Karpas-422 (cell line): ENCODE data around the gene NEMP1. TPM values are rescaled to one million over a fixed set of nuclear protein-coding genes. Genes with fewer than 3 reads are reported as not detected.

Source experiments
- DNase-seq: peaks from one replicate; pipeline ENCODE4 v3.0.0-alpha.2; 2015
- H2AFZ ChIP-seq: fragments of 200-600 bp; sonication (generic); 2 replicates; pipeline ENCODE4 v1.6.1; 2014; ENCODE audit warnings: antibody characterized with exemption, low read length, mixed read lengths
- H3K27ac ChIP-seq: fragments of 200-600 bp; sonication (generic); 2 replicates; pipeline ENCODE4 v1.5.1; 2014; ENCODE audit warnings: mild to moderate bottlenecking, low read length, moderate library complexity
- H3K27me3 ChIP-seq: fragments of 200-600 bp; sonication (generic); 2 replicates; pipeline ENCODE4 v1.6.1; 2014; ENCODE audit warnings: low read length, mixed read lengths
- H3K36me3 ChIP-seq: fragments of 200-600 bp; sonication (generic); 2 replicates; pipeline ENCODE4 v1.6.1; 2014; ENCODE audit warnings: low read length, mixed read lengths; ENCODE audit not compliant: insufficient read depth
- H3K4me1 ChIP-seq: fragments of 200-600 bp; sonication (generic); 2 replicates; pipeline ENCODE4 v1.6.1; 2014; ENCODE audit warnings: mild to moderate bottlenecking, low read length, mixed read lengths
- H3K4me2 ChIP-seq: fragments of 200-600 bp; sonication (generic); 2 replicates; pipeline ENCODE4 v1.6.1; 2014; ENCODE audit warnings: low read length, low read depth, mild to moderate bottlenecking; ENCODE audit not compliant: poor library complexity, severe bottlenecking
- H3K4me3 ChIP-seq: fragments of 200-600 bp; sonication (generic); 2 replicates; pipeline ENCODE4 v1.5.1; 2014; ENCODE audit warnings: mild to moderate bottlenecking, antibody characterized with exemption, low read length, mixed read lengths
- H3K79me2 ChIP-seq: fragments of 200-600 bp; sonication (generic); 2 replicates; pipeline ENCODE4 v1.6.1; 2014; ENCODE audit warnings: mild to moderate bottlenecking, low read length, mixed read lengths
- H3K9ac ChIP-seq: fragments of 200-600 bp; sonication (generic); 2 replicates; pipeline ENCODE4 v1.6.0; 2014; ENCODE audit warnings: low read length
- H3K9me2 ChIP-seq: fragments of 200-600 bp; sonication (generic), shearing (Covaris generic); replicated peaks from 2 replicates; pipeline ENCODE4 v1.6.0; 2014; ENCODE audit warnings: mild to moderate bottlenecking, low read length, moderate library complexity; ENCODE audit not compliant: insufficient read depth
- H3K9me3 ChIP-seq: fragments of 300-700, 200-600 bp; sonication (generic); 2 replicates; pipeline ENCODE4 v1.6.1; 2014; ENCODE audit warnings: low read length, mixed read lengths
- H4K20me1 ChIP-seq: fragments of 200-600 bp; sonication (generic); 2 replicates; pipeline ENCODE4 v1.6.1; 2014; ENCODE audit warnings: mild to moderate bottlenecking, antibody characterized with exemption, low read length, low read depth; ENCODE audit not compliant: insufficient read depth
- total RNA-seq: library from RNA; depleted of rRNA; stranded (reverse); fragments of >200 nt; shearing (Covaris generic); gene quantifications from 2 replicates; pipeline ENCODE4 v1.2.3, GENCODE V29; 2014; ENCODE audit warnings: low replicate concordance

Gene NEMP1
- total RNA-seq, 1 experiment from 2014 or later, result 59.6 TPM

DNA sequence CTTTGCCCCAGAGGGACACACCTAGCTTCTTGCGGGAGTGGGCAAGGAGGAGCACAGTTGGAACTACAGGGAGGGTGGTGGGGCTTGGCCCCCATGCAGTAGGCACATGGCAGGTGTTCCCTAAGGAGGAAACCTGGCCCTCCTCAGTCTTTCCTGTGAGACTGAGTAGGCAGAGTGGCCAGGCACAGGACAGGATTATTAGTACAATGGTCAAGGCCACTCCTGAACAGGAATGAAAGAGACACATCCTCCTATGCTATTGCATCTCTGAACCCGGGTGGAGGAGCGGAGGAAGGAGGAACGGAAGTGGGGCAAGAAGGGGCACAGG is 29.5 kb downstream of the NEMP1 start:
- Histone ChIP-seq H3K79me2 (no peaks in the 10 kb centered on the region), H4K20me1 (no peaks in the 10 kb centered on the region), H3K27me3 (no peaks in the 10 kb centered on the region), H3K9me3 (no peaks in the 10 kb centered on the region), H3K4me1 (peaks cover 8% of the 10 kb centered on the region), H3K36me3 (no peaks in the 10 kb centered on the region), H3K27ac (no peak overlapping the region), H3K4me3 (no peak overlapping the region), H3K9me2 (no peaks in the 10 kb centered on the region), H3K4me2 (no peak overlapping the region), H2AFZ (no peak overlapping the region), H3K9ac (no peak overlapping the region)
- DNase-seq, result no peak

DNA sequence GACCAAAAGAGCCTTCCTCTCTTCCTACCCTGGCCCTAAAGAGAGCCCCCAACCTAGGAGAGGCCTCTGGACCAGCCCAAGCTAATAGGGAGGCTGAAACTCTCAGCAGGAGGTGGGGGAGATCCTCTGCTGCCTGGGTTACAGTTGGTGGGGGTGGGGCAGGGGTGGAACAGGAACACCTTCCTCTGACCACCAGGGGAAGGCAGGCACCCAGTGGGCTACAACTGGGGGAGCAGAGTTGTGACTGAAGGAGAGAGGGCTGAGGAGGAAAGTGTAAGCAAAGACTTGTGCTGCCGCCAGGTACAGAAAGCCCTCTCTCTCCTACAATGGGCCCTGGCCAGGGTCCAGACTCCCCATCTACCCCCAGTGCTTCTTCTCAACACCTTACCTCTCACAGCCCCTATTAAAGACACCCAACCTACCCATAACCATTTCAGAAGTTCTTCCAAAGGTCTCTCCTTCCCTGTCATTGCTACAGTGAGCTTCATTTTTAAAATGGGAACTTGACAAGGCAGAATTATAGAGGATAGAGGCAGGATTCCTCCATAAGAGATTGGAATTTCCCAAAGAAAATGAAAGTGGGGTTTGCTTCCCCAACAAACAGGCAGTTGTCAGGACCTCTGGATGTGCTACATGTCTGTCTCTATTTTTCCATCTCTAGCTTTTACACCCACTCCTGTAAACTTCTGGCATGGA is 30.0 kb downstream of the NEMP1 start:
- Histone ChIP-seq H3K4me3 (no peak overlapping the region), H3K27ac (no peak overlapping the region), H3K9me3 (no peaks in the 10 kb centered on the region), H4K20me1 (no peaks in the 10 kb centered on the region), H3K4me1 (peaks cover 8% of the 10 kb centered on the region), H3K27me3 (no peaks in the 10 kb centered on the region), H3K9me2 (no peaks in the 10 kb centered on the region), H3K4me2 (no peak overlapping the region), H2AFZ (no peak overlapping the region), H3K79me2 (no peaks in the 10 kb centered on the region), H3K9ac (no peak overlapping the region), H3K36me3 (no peaks in the 10 kb centered on the region)
- DNase-seq, result no peak

- Histone ChIP-seq H3K9ac (no peak overlapping the region), H3K9me3 (no peaks in the 10 kb centered on the region), H3K4me3 (no peak overlapping the region), H2AFZ (no peak overlapping the region), H3K36me3 (no peaks in the 10 kb centered on the region), H3K27ac (no peak overlapping the region), H3K9me2 (no peaks in the 10 kb centered on the region), H3K4me1 (peaks cover 8% of the 10 kb centered on the region), H4K20me1 (no peaks in the 10 kb centered on the region), H3K27me3 (no peaks in the 10 kb centered on the region), H3K79me2 (no peaks in the 10 kb centered on the region), H3K4me2 (no peak overlapping the region)
- DNase-seq, result no peak
Observed at GRCh38 chr12:57047981-57048380, 30.6 kb downstream of the NEMP1 start.

DNA sequence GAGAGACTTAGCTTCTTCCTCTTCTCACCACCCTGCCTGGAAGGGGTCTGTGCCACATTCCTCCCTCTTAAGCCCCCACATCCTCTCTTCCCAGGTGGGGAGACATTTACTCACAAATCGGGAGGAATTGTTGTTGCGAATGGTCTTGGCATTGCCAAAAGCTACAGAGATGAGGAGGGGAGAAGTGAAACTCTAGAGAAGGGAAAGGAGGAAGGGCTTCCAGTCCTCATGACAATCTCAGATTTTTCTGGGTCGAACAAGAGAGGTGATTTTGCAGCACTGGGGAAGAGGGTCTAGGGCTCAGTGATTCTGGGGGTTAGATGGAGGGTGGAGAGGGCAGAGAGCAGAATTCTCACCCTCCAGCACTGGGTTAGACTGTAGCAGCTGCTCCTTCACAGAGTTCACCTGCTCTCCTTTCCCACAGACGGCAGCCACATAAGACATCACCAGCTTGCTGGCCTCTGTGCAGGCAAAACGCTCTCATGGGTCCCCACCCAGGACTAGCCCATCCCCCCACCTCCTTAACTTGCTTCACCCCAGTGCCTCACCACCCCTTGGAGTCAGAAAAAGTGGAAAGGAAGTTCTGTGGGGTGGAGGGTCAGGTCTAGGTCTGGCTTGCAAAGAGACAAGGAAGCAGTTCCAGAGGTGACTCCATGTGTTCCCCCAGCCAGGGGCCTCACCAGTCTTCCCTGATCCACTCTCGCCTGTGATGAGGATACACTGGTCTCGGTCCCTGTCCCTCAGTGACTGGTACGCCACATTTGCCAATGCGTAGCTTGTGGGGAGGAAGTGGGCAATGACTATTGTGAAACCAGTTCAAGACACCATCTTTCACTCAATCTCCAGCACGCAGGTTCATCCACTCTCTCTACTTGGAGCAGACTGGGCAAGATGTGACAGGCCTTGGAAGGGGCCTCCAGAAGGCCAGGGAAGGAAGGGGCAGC is 31.4 kb downstream of the NEMP1 start:
- no peaks in the 10 kb centered on the region for H3K27me3 ChIP-seq
- H3K4me3 ChIP-seq, result no peak overlapping the region
- no peak overlapping the region for H3K4me2 ChIP-seq
- no peak overlapping the region for H3K27ac ChIP-seq
- no peaks in the 10 kb centered on the region for H3K9me2 ChIP-seq
- no peak for DNase-seq
- H3K9ac ChIP-seq, result no peak overlapping the region
- no peak overlapping the region for H2AFZ ChIP-seq
- no peaks in the 10 kb centered on the region for H3K36me3 ChIP-seq
- peaks cover 8% of the 10 kb centered on the region for H3K4me1 ChIP-seq
- H4K20me1 ChIP-seq, result no peaks in the 10 kb centered on the region
- H3K79me2 ChIP-seq, result no peaks in the 10 kb centered on the region
- H3K9me3 ChIP-seq, result no peaks in the 10 kb centered on the region

- H3K4me2 ChIP-seq, result no peak overlapping the region
- no peaks in the 10 kb centered on the region for H3K27me3 ChIP-seq
- H3K9me2 ChIP-seq, result no peaks in the 10 kb centered on the region
Observed at GRCh38 chr12:57046086-57046791, 32.4 kb downstream of the NEMP1 start.

DNA sequence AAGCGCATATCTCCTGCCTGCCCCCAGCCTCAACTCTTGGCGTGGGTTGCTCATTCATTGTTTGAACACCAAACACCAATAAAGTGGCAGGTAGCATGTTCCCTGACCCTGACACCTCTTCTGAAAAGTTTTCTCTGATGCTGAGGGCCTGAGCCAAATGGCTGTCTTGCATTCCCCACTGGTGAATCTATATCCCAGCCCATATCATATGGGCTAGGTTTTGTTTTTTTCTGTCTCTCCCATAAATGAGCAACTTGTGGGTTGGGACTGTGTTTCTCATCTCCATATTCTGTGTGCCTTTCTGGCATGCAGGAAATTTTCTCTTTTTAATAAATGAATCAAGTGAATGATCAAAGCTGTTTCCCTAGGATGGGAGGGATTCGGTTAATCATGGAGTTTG is 33.7 kb downstream of the NEMP1 start:
- H3K4me1 ChIP-seq, result peaks cover 8% of the 10 kb centered on the region

More at GRCh38 chr12:57046086-57046791, 32.4 kb downstream of the NEMP1 start:
- H3K9me3 ChIP-seq, result no peaks in the 10 kb centered on the region
- H3K36me3 ChIP-seq, result no peaks in the 10 kb centered on the region
- no peak overlapping the region for H3K9ac ChIP-seq
- 0 out of 2 replicates have a peak, but pooled peaks cover 3% of the 10 kb centered on the region for H4K20me1 ChIP-seq
- no peak overlapping the region for H2AFZ ChIP-seq
- no peaks in the 10 kb centered on the region for H3K79me2 ChIP-seq
- H3K27ac ChIP-seq, result no peak overlapping the region
- H3K4me1 ChIP-seq, result peaks cover 8% of the 10 kb centered on the region
- DNase-seq, result no peak
- no peak overlapping the region for H3K4me3 ChIP-seq

GRCh38 chr12:57044468-57044867 is 34.1 kb downstream of the NEMP1 start:
- H3K9me3 ChIP-seq, result no peaks in the 10 kb centered on the region
- no peak for DNase-seq
- no peaks in the 10 kb centered on the region for H3K36me3 ChIP-seq
- no peaks in the 10 kb centered on the region for H3K79me2 ChIP-seq
- no peak overlapping the region for H3K9ac ChIP-seq
- H3K4me3 ChIP-seq, result no peak overlapping the region
- no peaks in the 10 kb centered on the region for H3K27me3 ChIP-seq
- no peak overlapping the region for H3K4me2 ChIP-seq
- H4K20me1 ChIP-seq, result 0 out of 2 replicates have a peak, but pooled peaks cover 4% of the 10 kb centered on the region
- no peaks in the 10 kb centered on the region for H3K9me2 ChIP-seq
- H3K4me1 ChIP-seq, result peaks cover 8% of the 10 kb centered on the region
- no peak overlapping the region for H3K27ac ChIP-seq
- H2AFZ ChIP-seq, result no peak overlapping the region

More for the DNA sequence above, 33.7 kb downstream of the NEMP1 start:
- Histone ChIP-seq H4K20me1 (0 out of 2 replicates have a peak, but pooled peaks cover 4% of the 10 kb centered on the region), H3K27ac (no peak overlapping the region), H3K79me2 (no peaks in the 10 kb centered on the region), H2AFZ (no peak overlapping the region), H3K4me3 (no peak overlapping the region), H3K27me3 (no peaks in the 10 kb centered on the region), H3K9ac (no peak overlapping the region), H3K9me3 (no peaks in the 10 kb centered on the region), H3K36me3 (no peaks in the 10 kb centered on the region), H3K4me2 (no peak overlapping the region), H3K9me2 (no peaks in the 10 kb centered on the region)
- DNase-seq, result no peak

DNA sequence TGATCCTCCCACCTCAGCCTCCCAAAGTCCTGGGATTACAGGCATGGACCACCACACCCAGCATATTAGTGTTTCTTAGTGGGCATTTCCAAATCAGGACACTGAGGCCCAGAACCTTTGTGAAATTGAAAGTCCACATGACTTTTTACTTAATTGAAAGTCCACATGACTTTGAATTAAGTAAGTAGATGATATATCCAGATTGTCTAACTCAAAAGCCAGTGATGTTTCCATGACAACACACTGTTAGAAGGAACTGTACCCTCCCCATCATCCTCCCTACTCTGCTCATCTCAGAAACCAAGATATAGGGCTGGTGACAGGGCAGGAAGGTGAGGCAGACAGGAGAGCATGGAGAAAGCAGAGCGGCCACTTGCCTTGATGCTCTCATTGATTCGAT is 35.9 kb downstream of the NEMP1 start:
- no peak overlapping the region for H3K4me3 ChIP-seq
- H3K9me2 ChIP-seq, result no peaks in the 10 kb centered on the region
- H3K9ac ChIP-seq, result no peak overlapping the region
- H3K4me2 ChIP-seq, result no peak overlapping the region
- no peaks in the 10 kb centered on the region for H3K36me3 ChIP-seq
- H3K9me3 ChIP-seq, result no peaks in the 10 kb centered on the region
- H3K27ac ChIP-seq, result no peak overlapping the region
- H3K79me2 ChIP-seq, result no peaks in the 10 kb centered on the region
- H3K27me3 ChIP-seq, result no peaks in the 10 kb centered on the region
- H3K4me1 ChIP-seq, result peaks cover 8% of the 10 kb centered on the region
- 0 out of 2 replicates have a peak, but pooled peaks cover 4% of the 10 kb centered on the region for H4K20me1 ChIP-seq
- no peak for DNase-seq
- H2AFZ ChIP-seq, result no peak overlapping the region
